Keratinocyte (primary cell): ENCODE data around the gene CD247. TPM values are rescaled to one million over a fixed set of nuclear protein-coding genes. Genes with fewer than 3 reads are reported as not detected.

Experiments
- DNase-seq: peaks from one replicate; pipeline ENCODE4 v3.0.0-alpha.2; 2011; ENCODE audit warnings: low read depth, missing footprints, low spot score
- FAIRE-seq: peaks from 2 replicates; lab custom pipeline; 2011; peaks lifted over from hg19 to GRCh38; lab: Jason Lieb, UNC
- H2AFZ ChIP-seq: 2 replicates; pipeline ENCODE4 v1.6.0; 2012; ENCODE audit warnings: low read length, control low read depth, inconsistent platforms; ENCODE audit not compliant: control insufficient read depth
- H3K27ac ChIP-seq: 2 replicates; pipeline ENCODE4 v1.5.1; 2011; ENCODE audit warnings: low read length; ENCODE audit not compliant: control insufficient read depth, insufficient read depth
- H3K27me3 ChIP-seq: 3 replicates; pipeline ENCODE4 v1.6.0; 2011; ENCODE audit warnings: low read length; ENCODE audit not compliant: control insufficient read depth, insufficient read depth; ENCODE audit errors: extremely low read depth
- H3K36me3 ChIP-seq, 2 experiments: 2 replicates in 1 of 2; 3 replicates in 1 of 2; pipeline ENCODE4 v1.5.1; 2011; ENCODE audit warnings: low read length in 2 of 2, mild to moderate bottlenecking in 1 of 2; ENCODE audit not compliant: control insufficient read depth in 2 of 2, insufficient read depth in 2 of 2; ENCODE audit errors: extremely low read depth in 1 of 2
- H3K4me1 ChIP-seq: 3 replicates; pipeline ENCODE4 v1.5.1; 2011; ENCODE audit warnings: low read length; ENCODE audit not compliant: control insufficient read depth, insufficient read depth; ENCODE audit errors: extremely low read depth
- H3K4me2 ChIP-seq: 3 replicates; pipeline ENCODE4 v1.6.0; 2011; ENCODE audit warnings: low read depth, low read length; ENCODE audit not compliant: control insufficient read depth, insufficient read depth; ENCODE audit errors: extremely low read depth
- H3K4me3 ChIP-seq, 3 experiments: fragments of 200-600 bp in 1 of 3; sonication (generic) in 1 of 3; 2 replicates in 2 of 3; 3 replicates in 1 of 3; pipeline ENCODE4 v1.5.1; 2011 to 2016; ENCODE audit warnings: low read length in 3 of 3, mild to moderate bottlenecking in 3 of 3, control low read depth in 2 of 3, inconsistent platforms in 1 of 3, low read depth in 1 of 3, mixed read lengths in 1 of 3, mixed run types in 1 of 3, moderate library complexity in 1 of 3; ENCODE audit not compliant: control insufficient read depth in 2 of 3, insufficient read depth in 2 of 3; ENCODE audit errors: extremely low read depth in 1 of 3
- H3K79me2 ChIP-seq: 2 replicates; pipeline ENCODE4 v1.6.0; 2012; ENCODE audit warnings: low read length; ENCODE audit not compliant: control insufficient read depth, insufficient read depth
- H3K9ac ChIP-seq: 3 replicates; pipeline ENCODE4 v1.6.0; 2011; ENCODE audit warnings: low read length; ENCODE audit not compliant: control insufficient read depth, insufficient read depth; ENCODE audit errors: extremely low read depth
- H3K9me1 ChIP-seq: 3 replicates; pipeline ENCODE4 v1.6.0; 2011; ENCODE audit warnings: low read length; ENCODE audit not compliant: control insufficient read depth, insufficient read depth; ENCODE audit errors: extremely low read depth
- H3K9me3 ChIP-seq: 2 replicates; pipeline ENCODE4 v1.5.1; 2012; ENCODE audit warnings: low read depth, low read length; ENCODE audit not compliant: control insufficient read depth
- H4K20me1 ChIP-seq: 3 replicates; pipeline ENCODE4 v1.6.0; 2011; ENCODE audit warnings: low read length; ENCODE audit not compliant: control insufficient read depth, insufficient read depth; ENCODE audit errors: extremely low read depth
- CTCF ChIP-seq, 3 experiments: IDR thresholded peaks in 1 of 3; conservative IDR thresholded peaks in 1 of 3; optimal IDR thresholded peaks in 1 of 3; 2 replicates in 2 of 3; 3 replicates in 1 of 3; pipeline versions ENCODE3 to v1.5.1; 2011; ENCODE audit warnings: low read length in 3 of 3, mild to moderate bottlenecking in 3 of 3, moderate library complexity in 2 of 3, control low read depth in 1 of 3, inconsistent platforms in 1 of 3; ENCODE audit not compliant: insufficient read depth in 2 of 3; ENCODE audit errors: extremely low read depth in 1 of 3
- EZH2 ChIP-seq: IDR thresholded peaks from one replicate; pipeline ENCODE4 v1.6.1; 2012; ENCODE audit warnings: inconsistent platforms, mild to moderate bottlenecking, low read length, moderate library complexity
- dilution Hi-C: fragments of 300-500 bp; cut with MboI; formaldehyde crosslinking; loops from one replicate; pipeline ENCODE4 v1.7.0; 2020; ENCODE audit warnings: low sequenced_read_pairs; ENCODE audit not compliant: extremely low pct_ligation_motif_present
- polyA plus RNA-seq, 5 experiments: library from polyadenylated mRNA; depleted of rRNA in 3 of 5; stranded (reverse) in 3 of 5; stranded (forward) in 1 of 5; unstranded in 1 of 5; fragments of >200 nt; gene quantifications; 1 replicate in 1 of 5; 2 replicates in 3 of 5; 3 replicates in 1 of 5; pipeline versions ENCODE4 v1.2.1 to v1.2.3, GENCODE V29; 2011 to 2012; ENCODE audit warnings: missing spikeins in 2 of 5, low read depth in 1 of 5, low replicate concordance in 1 of 5

Gene CD247
- polyA plus RNA-seq, 1 donor (not counting 4 experiments of a cell fraction or from before 2014, with no cell fraction given): not detected

GRCh38 chr1:167453123-167453522 lies 65.2 kb downstream of the CD247 start:
- Histone ChIP-seq H3K4me2 (no peak overlapping the region), H3K27me3 (peaks cover 7% of the 10 kb centered on the region), H2AFZ (no peak overlapping the region), H3K9ac (no peak overlapping the region), H3K4me1 (no peaks in the 10 kb centered on the region), H4K20me1 (no peaks in the 10 kb centered on the region), H3K9me1 (no peaks in the 10 kb centered on the region), H3K79me2 (no peaks in the 10 kb centered on the region), H3K9me3 (no peaks in the 10 kb centered on the region), H3K4me3 (no peak overlapping the region), H3K36me3 (no peaks in the 10 kb centered on the region), H3K27ac (no peak overlapping the region)
- FAIRE-seq: no peak
- DNase-seq: no peak
- dilution Hi-C loops: no loop called here
- TF ChIP-seq CTCF (optimal IDR thresholded peaks at IDR 0.05 in 1 of 3, IDR thresholded peaks at IDR 0.05 in 1 of 3, conservative IDR thresholded peaks at IDR 0.05 in 1 of 3; ENCODE audit: extremely low read depth in 1 of 3, insufficient read depth in 2 of 3, low read length in 3 of 3): no peak
- no peak for TF ChIP-seq EZH2

GRCh38 chr1:167452483-167452882 lies 65.8 kb downstream of the CD247 start:
- Histone ChIP-seq H3K9me1 (no peaks in the 10 kb centered on the region), H3K36me3 (no peaks in the 10 kb centered on the region), H3K9ac (no peak overlapping the region), H2AFZ (no peak overlapping the region), H3K27ac (no peak overlapping the region), H3K79me2 (no peaks in the 10 kb centered on the region), H3K27me3 (peaks cover 7% of the 10 kb centered on the region), H3K4me2 (no peak overlapping the region), H3K9me3 (no peaks in the 10 kb centered on the region), H4K20me1 (no peaks in the 10 kb centered on the region), H3K4me3 (no peak overlapping the region), H3K4me1 (no peaks in the 10 kb centered on the region)
- FAIRE-seq (no peak), DNase-seq (no peak)
- TF ChIP-seq CTCF (optimal IDR thresholded peaks at IDR 0.05 in 1 of 3, IDR thresholded peaks at IDR 0.05 in 1 of 3, conservative IDR thresholded peaks at IDR 0.05 in 1 of 3; ENCODE audit: extremely low read depth in 1 of 3, insufficient read depth in 2 of 3, low read length in 3 of 3): no peak
- TF ChIP-seq EZH2: no peak
- dilution Hi-C loops: no loop called here
